Hindlimb muscle (tissue), 1 donor: ENCODE results near the gene NOS2. TPM values are rescaled to one million over a fixed set of nuclear protein-coding genes. Genes with fewer than 3 reads are reported as not detected.
"Not testable (repeated sequence)": the region's sequence is repeated elsewhere in the genome, so short reads cannot be mapped to it uniquely, and the experiment has no call there.

Source experiments
- DNase-seq: peaks from one replicate; pipeline ENCODE4 v3.0.0-alpha.2; 2013
- polyA plus RNA-seq: library from polyadenylated mRNA; unstranded; fragments of 120-200 nt; gene quantifications from one replicate; pipeline ENCODE4 v1.2.1, GENCODE V29; 2013; ENCODE audit not compliant: insufficient read length

NOS2 gene
- polyA plus RNA-seq, 1 donor, result 2.1 TPM

DNA sequence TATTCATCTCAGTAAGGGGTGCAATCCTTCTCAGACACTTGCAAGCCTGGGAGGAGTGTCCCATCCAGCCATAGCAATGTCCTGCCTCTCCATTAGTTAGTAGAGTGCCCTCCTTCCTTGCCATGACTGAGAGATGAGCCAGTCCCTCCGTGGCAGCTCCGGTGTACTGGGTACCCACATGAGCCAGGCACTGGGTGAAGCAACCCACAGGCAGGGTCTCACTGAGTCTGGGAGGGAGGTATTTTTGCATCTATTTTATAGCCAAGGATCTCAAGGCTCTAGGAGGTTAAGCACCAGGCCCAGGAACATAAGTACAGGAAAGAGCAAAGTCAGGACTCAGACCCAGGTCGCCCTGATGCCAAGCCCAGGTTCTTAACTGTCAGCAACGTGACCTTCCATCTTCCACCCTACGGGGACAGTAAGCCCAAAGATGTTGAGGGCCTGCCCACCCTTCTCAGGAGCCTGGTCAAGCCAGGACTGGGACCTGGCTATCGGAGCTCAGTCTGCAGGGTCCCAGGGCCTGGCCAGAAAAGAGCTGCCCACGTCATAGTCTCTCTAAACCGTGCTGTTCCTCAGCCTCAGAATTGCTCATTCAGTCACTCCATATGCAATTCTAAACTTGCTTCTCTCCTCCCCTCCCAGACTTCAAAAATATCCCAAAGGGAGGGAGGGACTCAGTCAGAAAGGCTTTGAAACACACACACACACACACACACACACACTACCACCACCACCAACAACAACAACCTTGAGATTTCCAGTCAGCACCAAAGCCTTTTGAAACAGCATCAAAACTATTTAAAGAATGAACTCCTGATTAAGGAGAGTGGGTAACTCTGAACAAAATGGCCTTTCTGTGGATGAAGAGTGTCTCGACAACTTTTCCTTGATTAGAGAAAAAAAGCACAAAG lies 16.6 kb downstream of the NOS2 start:
- no peak for DNase-seq

- no peak for DNase-seq
These were observed 17.5 kb downstream of the NOS2 start for GRCh38 chr17:27782791-27783206.

DNA sequence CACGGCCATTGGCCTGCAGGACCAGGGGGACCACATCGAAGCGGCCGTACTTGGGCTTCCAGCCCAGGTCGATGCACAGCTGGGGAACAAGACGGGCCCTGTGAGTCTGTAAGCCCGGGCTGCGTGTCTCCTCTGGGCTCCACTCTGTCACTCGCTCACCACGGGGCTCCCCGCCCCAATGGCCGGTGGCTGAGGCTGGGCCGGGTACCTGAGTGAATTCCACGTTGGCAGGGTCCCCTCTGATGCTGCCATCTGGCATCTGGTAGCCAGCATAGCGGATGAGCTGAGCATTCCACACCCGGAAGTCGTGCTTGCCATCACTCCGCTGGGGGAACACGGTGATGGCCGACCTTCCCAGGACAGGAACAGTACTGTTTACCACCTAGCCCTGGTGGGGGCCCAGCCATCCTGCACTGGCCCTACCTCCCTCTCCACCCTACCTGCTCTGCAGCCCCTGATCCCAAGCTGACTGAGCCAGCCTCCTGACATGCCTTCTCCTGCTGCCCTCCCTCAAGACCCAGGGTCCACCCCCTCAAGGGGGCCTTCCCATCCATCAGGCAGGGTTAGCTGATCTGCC lies 19.4 kb downstream of the NOS2 start:
- no peak for DNase-seq

GRCh38 chr17:27780092-27780827 lies 20.1 kb downstream of the NOS2 start:
- no peak for DNase-seq

GRCh38 chr17:27778183-27778582 lies 22.1 kb downstream of the NOS2 start:
- DNase-seq, result no peak

DNA sequence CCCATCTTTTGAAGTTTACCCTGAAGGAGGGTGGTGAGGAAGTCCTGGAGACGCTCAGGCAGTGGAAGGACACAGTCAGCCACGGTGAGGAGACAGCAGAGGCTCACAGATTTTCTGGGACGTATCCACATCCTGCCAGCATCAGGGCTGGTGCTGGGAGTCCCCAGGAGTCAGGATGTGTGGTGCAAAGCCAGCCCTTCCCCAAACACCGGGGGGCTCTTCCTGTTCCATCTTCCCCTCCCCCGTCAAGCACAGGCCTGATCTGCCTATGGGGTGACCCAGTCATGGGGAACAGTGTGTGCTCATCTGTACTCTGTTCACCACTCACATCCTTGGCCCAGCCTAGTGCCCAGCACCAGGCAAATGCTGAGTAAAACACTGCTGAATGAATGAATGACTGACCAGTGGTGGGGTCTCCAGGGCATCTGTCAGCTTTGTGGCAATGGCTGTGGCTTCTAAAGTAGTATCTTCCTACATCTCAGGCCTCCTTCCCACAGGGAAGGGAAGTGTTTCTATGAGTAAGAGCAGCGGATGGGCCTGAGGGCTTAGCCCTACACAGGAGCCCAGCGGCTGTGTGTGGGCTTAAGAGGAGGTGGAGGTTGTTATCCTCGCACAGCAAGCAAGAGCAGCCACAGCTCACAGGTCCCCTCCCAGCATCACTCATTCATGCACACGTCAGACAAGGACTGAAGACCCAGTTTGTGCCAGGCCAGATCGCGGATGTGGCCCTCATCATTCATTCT lies 23.3 kb downstream of the NOS2 start:
- DNase-seq, result no peak

GRCh38 chr17:27771586-27771985 lies 28.7 kb downstream of the NOS2 start:
- no peak for DNase-seq

DNA sequence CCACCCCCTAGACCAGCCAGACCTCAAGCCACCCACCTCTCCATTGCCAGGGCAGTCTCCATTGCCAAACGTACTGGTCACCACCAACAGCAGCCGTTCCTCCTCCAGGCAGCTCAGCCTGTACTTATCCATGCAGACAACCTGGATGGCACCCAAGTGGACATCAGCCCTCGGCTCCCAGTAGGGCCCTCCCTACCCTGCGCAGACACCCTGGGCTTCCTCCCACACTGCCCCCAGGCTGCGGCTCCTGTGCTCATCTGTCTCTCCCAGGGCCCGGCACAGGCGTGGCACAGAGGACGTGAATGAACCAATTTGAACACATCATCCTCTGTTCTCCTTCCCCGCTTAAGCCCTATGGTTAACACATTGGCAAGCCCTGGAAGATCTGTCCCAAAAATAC lies 29.5 kb downstream of the NOS2 start:
- DNase-seq, result no peak

DNA sequence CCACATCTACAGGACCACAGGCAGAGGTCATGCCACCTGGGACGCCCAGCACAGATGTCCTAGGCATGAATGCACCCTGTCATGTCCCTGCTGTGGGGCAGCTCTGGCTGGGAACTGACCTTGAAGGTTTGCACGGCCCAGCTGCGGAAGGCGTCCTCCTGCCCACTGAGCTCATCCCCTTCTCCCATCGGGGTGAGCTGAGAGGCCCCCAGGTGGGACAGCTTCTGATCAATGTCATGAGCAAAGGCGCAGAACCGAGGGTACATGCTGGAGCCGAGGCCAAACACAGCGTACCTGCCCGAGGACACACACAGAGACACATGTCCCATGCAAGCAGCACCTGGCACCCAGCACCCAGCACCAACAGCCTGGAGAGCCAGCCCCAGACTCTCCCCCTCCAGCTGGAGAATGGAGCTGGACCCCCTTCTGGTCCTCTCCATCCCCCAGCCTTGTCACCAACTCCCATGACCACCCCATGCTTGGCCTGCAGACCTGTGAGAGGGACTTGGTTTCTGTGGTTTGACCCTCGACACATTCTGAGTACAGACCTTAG lies 31.4 kb downstream of the NOS2 start:
- DNase-seq, result no peak

DNA sequence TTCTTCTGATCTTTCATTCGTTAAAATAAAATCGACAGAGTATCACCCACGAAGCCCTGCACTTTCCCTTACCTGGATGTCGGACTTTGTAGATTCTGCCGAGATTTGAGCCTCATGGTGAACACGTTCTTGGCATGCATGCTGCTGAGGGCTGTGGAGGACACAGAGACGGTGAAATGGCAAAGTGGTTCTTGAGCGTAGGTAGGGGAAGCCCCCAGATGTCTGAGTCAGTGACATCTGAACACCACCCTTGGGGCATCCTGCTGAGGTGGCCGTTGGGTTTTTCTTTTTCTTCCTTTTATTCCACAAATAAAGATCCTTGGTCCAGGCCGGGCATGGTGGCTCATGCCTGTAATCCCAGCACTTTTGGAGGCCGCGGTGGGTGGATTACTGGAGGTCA lies 33.9 kb downstream of the NOS2 start:
- no peak for DNase-seq

GRCh38 chr17:27765353-27765752 lies 35.0 kb downstream of the NOS2 start:
- no peak for DNase-seq

DNA sequence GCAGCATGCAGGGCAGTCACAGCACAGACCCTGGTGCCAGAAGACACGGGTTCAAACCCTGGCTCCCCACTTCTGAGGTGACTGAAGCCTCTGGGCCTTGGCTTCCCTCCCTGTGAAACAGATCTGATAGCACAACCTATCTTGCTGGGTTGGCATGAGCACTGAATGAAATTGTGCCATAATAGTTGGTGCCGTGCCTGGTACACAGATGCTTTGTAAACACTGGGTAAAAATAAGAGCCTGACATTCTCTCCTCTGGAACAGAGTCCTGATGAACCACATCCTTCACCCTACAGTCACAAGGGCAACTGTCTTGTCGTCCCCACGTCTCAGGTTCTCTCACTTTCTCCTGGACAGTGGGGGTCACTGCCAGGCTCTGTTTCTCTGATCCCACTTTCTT lies 35.7 kb downstream of the NOS2 start:
- no peak for DNase-seq

DNA sequence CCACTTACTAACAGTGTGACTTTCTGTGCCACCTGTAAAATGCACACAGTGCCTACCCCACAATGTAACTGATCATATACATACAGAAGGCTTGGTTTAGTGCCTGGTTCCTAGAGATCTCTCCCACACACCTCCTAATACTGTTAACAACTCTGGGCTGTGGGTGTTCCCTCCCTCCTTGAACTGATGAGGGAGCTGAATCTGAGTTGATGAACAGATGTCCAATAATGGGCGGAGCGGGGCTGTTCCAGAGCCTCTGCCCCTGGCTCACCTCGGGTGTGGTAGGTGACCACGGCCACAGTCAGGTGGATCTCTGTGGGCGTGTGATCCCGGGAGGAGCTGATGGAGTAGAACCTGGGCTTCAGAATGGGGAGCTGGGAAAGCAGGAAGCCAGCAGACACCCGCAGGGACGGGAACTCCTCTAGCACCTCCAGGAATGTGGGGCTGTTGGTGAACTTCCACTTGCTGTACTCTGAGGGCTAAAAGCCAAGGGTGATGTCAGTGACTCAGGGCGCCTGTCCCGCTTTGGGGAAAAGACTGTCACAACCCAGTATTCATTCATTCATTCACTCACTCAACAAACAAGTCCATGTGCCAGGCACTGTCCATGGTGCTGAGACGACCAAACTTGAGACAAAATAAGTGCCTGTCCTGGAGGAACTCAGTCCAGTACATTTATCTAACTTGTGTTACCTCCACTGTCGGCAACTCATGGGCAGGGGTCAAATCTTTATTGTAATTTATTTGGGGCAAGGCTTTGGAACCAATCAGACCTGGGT lies 37.6 kb downstream of the NOS2 start:
- DNase-seq, result peak; percentile 33

GRCh38 chr17:27760931-27761330 lies 39.4 kb downstream of the NOS2 start:
- DNase-seq, result not testable (repeated sequence)

DNA sequence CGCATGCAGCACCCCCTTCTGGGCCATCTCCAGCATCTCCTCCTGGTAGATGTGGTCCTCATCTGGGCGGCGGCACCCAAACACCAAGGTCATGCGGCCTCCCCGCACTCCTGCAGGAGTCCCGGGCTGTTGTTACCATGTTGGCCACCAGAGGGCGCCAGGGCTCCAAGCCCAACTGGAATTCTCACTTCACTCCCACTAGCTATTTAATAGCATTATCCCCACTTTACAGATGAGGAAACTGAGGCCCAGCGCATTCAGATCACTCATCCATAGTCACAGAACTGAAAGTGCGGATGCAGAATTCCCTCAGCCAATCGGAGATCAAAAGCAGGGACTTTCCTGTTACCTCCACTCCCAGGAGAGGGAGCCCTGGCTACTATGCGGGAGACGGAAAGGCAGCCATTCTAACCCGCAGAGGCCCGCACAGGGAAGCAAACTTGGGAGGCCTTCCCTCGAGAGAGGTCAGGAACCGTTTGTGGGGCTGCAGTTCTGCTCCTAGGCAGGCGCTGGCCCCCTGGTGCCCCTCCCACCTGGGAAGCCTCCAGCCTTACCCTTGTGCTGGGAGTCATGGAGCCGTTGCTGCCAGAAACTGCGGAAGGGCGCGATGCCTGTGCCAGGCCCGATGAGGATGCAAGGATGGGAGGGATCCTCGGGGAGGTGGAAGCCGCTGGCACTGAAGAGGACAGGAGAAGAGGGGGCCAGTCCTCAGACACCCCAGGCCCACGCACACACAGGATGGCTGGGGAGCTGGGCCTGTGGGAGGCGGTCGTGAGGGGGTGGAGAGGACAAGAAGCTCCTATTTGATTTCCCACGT lies 40.1 kb downstream of the NOS2 start:
- peak; percentile 34 for DNase-seq

DNA sequence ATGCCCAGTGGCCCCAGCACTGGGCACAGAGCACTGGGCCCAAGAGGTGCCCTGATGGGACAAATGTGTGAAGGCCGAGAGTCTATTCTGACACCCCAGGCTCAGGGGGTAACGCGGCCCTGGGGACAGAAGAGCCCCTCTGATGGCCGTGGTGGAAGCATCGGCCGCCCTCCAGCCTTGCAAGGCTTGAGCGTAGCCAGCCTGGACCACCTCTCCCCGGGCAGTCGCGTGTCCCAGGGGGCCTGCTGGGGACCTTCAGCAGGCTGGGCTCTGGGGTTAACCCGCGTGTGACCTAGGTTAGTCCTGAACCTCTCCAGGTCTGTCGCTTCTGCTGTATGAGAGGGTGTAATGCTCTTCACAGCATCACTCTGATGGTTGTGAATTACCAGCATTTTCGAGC lies 40.8 kb downstream of the NOS2 start:
- DNase-seq, result no peak

DNA sequence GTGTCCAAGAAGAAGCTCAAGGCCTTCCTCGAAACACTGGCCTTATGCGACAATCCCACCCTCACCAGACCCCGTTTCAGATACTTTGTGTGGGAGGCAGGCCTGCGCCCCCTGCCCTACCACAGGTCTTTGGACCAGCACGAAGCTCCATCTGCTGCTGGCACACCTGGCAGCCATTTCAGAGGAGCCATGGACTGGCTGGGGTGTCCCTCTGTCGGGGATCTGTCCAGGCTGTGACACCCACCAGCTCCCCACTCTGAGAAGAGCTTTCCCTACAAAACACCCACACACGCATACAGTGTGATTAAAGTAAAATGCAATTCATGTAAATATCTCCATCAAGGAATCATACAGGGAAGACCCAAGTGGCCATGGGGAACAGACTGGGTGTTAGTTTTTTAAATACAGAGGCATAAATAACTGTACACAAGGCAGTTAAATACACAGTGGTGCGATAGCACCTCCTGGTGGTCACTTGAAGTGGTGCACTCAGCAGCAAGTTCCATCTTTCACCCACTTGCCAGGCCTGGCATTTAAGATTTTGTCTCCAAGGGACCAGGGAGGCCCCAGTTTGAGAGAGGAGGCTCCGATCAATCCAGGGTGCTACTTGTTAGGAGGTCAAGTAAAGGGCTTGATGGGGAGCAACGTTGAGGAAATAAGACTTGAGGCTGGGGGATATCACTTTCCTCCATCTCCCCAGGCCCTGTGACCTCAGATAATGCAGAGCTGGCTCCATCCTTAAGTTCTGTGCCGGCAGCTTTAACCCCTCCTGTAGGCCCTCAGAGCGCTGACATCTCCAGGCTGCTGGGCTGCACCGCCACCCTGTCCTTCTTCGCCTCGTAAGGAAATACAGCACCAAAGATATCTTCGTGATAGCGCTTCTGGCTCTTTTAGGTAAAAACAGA lies 43.6 kb downstream of the NOS2 start:
- DNase-seq, result peak; percentile 35

DNA sequence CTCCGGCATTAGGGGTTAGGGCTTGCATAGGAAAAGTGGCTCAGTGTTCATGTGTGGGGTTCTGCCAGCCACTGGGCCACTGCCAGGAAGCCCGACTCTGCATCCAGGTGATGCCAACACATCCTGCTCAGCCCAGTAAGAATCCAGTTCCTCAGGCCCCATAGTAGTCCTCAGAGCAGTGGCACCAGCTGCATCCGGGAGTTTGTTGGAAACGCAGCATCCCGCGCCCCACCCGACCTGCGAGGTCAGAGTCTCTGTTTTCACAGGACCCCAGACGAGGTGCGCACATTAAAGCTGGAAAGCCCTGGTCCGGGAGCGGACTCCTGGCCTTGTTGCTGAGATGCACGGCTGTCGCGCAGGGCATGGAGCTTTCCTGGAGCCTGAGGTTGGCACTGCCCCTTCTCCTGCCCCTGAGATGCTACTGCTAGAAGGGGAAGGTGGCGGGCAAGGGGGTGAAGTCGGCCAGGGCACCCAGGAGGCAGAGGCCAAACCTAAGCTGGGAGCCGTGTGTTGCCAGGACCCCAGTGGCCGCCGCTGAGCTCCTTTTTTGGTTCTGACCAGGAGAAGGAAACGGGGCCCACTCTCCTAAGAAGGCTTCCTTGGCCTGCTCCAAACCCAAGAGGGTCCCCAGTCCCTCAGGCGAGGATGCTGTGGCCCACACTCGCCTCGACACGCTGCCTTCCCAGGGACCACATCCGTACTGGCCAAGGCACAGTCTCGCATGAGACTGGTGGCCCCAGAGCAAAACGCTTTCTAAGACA lies 44.4 kb downstream of the NOS2 start:
- DNase-seq, result no peak

GRCh38 chr17:27754549-27754948 lies 45.8 kb downstream of the NOS2 start:
- no peak for DNase-seq
